Fibroblast of mammary gland (primary cell): Measurements from ENCODE around the gene HEXIM1.
A peak's percentile ranks its signal among the peaks of the same experiment; 100 is the strongest.

Source experiments
- DNase-seq: peaks from one replicate; pipeline ENCODE4 v3.0.0-alpha.2; 2010; ENCODE audit warnings: low read depth
- H3K4me3 ChIP-seq: 2 replicates; pipeline ENCODE4 v1.5.1; 2011; ENCODE audit warnings: low read depth, mild to moderate bottlenecking, low read length, moderate library complexity; ENCODE audit not compliant: control insufficient read depth
- CTCF ChIP-seq: conservative IDR thresholded peaks from 2 replicates; pipeline ENCODE4 v1.5.1; 2011; ENCODE audit warnings: low read depth, low read length, inconsistent platforms; ENCODE audit not compliant: control insufficient read depth, insufficient read depth

HEXIM1 gene

GRCh38 chr17:45170280-45170930 lies 22.1 kb downstream of the HEXIM1 start:
- no peak for DNase-seq
- H3K4me3 ChIP-seq: no peak overlapping the region
- no peak for TF ChIP-seq CTCF

- no peak overlapping the region for H3K4me3 ChIP-seq
- DNase-seq: peak; percentile 68
- no peak for TF ChIP-seq CTCF
These were observed 22.7 kb downstream of the HEXIM1 start for GRCh38 chr17:45170931-45171337.

DNA sequence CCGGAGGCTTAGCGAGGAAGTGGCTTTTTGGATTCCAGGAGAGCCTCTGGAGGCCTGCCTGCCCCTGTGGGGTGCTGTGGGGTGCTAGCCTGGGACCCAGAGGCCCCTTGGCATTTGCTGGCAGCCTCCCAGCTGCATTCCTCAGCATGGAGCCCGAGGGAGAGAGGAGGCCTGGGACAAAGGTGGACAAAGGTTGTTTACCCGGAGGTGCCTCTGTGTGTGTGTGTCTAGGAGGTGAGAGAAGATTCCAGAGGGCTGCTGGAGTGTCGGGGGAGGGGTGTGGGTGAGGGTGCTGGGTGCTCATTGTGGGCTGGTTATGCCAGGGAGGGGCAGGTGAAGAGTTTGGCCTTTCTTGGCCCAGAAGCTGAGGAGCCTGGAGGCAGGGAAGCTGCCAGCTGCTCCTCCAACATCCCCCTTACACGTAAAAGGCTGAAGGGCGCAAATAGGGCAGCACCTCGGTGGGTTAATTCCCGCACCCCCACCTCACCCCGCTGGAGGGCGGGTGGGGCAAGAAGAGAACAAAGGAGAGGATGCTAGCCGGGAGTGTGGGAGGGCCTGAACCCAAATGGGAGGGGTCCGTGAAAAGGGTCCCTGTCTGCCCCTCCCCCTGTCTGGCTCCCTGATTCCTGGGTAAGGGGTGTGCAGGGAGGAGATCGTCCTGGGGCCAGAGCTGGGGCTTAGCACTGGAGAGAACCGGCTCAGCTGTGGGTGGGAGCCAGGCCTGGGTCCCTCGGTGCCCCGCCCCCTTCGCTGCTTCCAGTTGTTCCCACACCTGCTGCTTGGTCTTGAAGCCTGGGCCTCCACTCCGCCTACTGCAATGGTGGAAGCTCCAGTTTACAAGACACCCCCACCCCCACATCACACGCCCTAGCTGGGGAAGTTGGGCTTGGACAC lies 23.3 kb downstream of the HEXIM1 start:
- no peak for TF ChIP-seq CTCF
- no peak for DNase-seq
- no peak overlapping the region for H3K4me3 ChIP-seq

DNA sequence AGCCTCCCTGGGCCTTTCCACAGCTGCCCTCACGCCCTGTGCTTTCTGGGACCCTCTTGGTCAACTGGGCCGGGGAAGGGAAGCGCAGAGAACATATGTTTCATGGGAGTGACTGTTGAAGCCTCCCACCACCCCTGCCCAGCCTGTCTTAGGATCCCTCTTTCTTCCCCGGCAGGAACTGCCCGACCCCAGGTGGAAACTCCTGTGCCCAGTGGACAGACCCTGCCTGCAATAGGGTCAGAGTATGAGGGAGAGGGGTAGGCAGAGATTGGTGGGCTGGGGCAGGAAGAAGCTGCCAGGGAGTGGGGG lies 23.9 kb downstream of the HEXIM1 start:
- no peak for TF ChIP-seq CTCF
- DNase-seq: no peak
- H3K4me3 ChIP-seq: no peak overlapping the region

DNA sequence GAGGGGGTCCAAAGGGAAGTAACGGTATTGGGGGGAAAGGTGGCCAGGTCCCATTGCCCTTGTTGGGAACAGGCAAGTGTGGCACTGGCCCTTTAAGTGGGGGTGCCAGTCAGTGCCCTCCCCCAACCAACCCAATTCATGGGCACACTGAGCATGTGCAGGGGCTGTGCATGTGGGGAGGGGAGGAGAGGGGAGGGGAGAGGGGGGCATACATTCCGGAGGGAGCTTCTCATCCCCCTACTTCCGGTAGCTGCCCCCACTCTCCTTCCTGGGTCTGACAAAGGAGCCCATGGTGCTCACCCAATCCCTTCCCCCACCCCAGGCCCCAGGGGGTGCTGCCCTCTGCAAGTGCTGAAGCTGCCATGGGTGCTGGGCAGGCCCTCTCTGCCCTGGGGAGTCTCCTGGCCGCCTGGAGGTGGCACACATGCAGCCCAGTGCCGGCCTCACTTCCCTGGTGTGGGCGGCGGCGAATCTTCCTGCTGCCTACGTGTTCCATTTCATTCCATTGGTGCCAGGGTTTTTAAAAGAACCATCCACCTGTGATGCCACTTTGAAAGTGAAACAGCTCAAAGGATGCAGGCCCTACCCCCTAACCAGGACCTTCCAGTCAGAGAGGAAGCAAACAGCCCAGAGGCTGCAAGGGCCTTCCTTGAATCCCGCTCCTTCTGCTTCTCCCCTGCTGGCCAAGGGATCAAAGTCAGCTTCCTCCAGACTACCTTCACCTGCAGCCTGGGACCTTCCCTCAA lies 24.4 kb downstream of the HEXIM1 start:
- H3K4me3 ChIP-seq: no peak overlapping the region

GRCh38 chr17:45175759-45176115 lies 27.5 kb downstream of the HEXIM1 start:
- H3K4me3 ChIP-seq: no peak overlapping the region
- no peak for TF ChIP-seq CTCF
- DNase-seq: no peak

More for the DNA sequence above, 24.4 kb downstream of the HEXIM1 start:
- no peak for TF ChIP-seq CTCF
- peak; percentile 48 for DNase-seq
